GM12892 (cell line): ENCODE measurements around the gene CLEC3B.

ENCODE experiments used
- POLR2A ChIP-seq: IDR thresholded peaks from 2 replicates; pipeline ENCODE4 v1.6.1; 2011; ENCODE audit warnings: low read depth, low read length, control low read depth
- POLR2AphosphoS5 ChIP-seq: IDR thresholded peaks from 2 replicates; pipeline ENCODE4 v1.6.1; 2011; ENCODE audit warnings: low read depth, low read length, control low read depth
- TAF1 ChIP-seq: IDR thresholded peaks from 2 replicates; pipeline ENCODE4 v1.6.1; 2011; ENCODE audit warnings: low read depth, mild to moderate bottlenecking, control low read depth, low read length, borderline replicate concordance

DNA sequence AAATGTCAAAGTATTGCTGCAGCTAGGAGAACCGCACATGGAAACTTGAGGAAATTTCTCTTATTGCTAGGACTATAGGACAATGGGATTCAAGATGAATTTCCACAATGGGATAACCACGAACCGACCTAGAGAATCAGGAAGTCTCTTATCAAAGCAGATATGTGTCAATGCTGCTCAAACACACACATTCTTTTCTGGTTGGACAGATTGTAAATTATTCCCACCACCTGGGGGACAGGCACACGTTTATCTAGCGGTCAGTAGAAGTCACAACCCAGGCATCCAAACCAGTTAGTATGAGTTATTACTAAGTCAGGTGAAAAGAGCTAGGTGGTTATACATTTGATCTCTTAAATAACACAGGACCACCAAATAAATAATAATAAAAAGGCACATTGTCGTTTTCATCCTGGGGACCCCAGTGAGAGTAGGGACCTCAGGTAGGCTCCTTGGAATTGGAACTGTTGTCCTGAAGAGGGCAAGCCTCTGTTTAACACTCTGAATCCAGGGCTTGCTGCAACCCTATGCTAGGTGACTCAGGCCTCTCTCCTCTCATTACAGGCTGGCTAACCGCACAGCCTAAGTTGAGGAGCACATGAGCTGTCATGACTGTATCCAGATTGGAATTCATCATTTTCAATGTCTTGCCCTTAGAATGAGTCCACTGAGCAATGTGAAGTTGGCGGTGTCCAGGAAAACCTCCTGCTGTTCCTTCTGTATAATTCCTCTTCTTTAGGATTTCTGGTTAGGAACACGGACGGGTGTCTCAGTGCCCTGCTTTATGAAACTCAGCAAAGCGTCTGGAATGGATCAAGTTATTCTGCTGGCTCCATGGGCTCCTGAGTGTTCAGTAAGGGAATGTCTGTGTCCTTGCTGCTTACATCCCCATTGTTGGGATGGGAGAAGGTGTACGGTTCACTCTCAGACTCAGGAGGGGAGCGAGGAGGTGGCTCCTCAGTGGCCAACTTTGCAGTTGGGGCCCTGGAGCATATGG lies 59.0 kb downstream of the CLEC3B start:
- TF ChIP-seq POLR2AphosphoS5 (no peak), POLR2A (no peak), TAF1 (no peak)
